Brain microvascular endothelial cell (primary cell): ENCODE measurements around the gene SOHLH1.
"Not testable (repeated sequence)": the region's sequence is repeated elsewhere in the genome, so short reads cannot be mapped to it uniquely, and the experiment has no call there.

Source experiments
- DNase-seq: peaks from one replicate; pipeline ENCODE4 v3.0.0-alpha.2; 2020
- H3K27ac ChIP-seq: fragments of 250-450 bp; sonication (Bioruptor Pico); 2 replicates; pipeline ENCODE4 v1.5.1; 2020; ENCODE audit warnings: mild to moderate bottlenecking, moderate library complexity
- H3K27me3 ChIP-seq: fragments of 250-450 bp; sonication (Bioruptor Pico); replicated peaks from 2 replicates; pipeline ENCODE4 v1.5.1; 2020; ENCODE audit warnings: mild to moderate bottlenecking
- H3K36me3 ChIP-seq: fragments of 250-450 bp; sonication (Bioruptor Pico); replicated peaks from 2 replicates; pipeline ENCODE4 v1.5.1; 2020; ENCODE audit warnings: mild to moderate bottlenecking
- H3K4me3 ChIP-seq: 2 replicates; pipeline ENCODE4 v1.5.1; 2011; ENCODE audit warnings: low read depth, mild to moderate bottlenecking, control low read depth, low read length, moderate library complexity
- CTCF ChIP-seq: IDR thresholded peaks from 2 replicates; pipeline ENCODE4 v1.5.1; 2011; ENCODE audit warnings: low read depth, mild to moderate bottlenecking, moderate library complexity, low read length, control low read depth, inconsistent platforms; ENCODE audit errors: missing control alignments
- in situ Hi-C: cut with HindIII; loops from 2 replicates; pipeline ENCODE4 v1.10.0; 2017; ENCODE audit warnings: low sequenced_read_pairs, low pct_ligation_motif_present

The SOHLH1 gene

GRCh38 chr9:135671591-135672041 is 27.7 kb downstream of the SOHLH1 start:
- no peak for TF ChIP-seq CTCF
- Histone ChIP-seq H3K27me3 (no peaks in the 10 kb centered on the region), H3K27ac (no peak overlapping the region), H3K36me3 (no peaks in the 10 kb centered on the region), H3K4me3 (no peak overlapping the region)
- DNase-seq: no peak
- in situ Hi-C loops: no loop called here

- Histone ChIP-seq H3K27ac (no peak overlapping the region), H3K27me3 (no peaks in the 10 kb centered on the region), H3K4me3 (no peak overlapping the region), H3K36me3 (no peaks in the 10 kb centered on the region)
- no peak for DNase-seq
- TF ChIP-seq CTCF: no peak
- in situ Hi-C loops: no loop called here
Measured at GRCh38 chr9:135670721-135671590, 28.3 kb downstream of the SOHLH1 start.

GRCh38 chr9:135669616-135670285 is 29.5 kb downstream of the SOHLH1 start:
- in situ Hi-C loops: no loop called here
- no peaks in the 10 kb centered on the region for H3K36me3 ChIP-seq
- no peak for TF ChIP-seq CTCF
- H3K27ac ChIP-seq: no peak overlapping the region
- H3K4me3 ChIP-seq: no peak overlapping the region
- DNase-seq: no peak
- H3K27me3 ChIP-seq: no peaks in the 10 kb centered on the region

- DNase-seq, H3K27ac ChIP-seq, in situ Hi-C loops, H3K4me3 ChIP-seq, H3K27me3 ChIP-seq, H3K36me3 ChIP-seq: not testable (repeated sequence)
Measured at GRCh38 chr9:135669018-135669417, 30.3 kb downstream of the SOHLH1 start.

DNA sequence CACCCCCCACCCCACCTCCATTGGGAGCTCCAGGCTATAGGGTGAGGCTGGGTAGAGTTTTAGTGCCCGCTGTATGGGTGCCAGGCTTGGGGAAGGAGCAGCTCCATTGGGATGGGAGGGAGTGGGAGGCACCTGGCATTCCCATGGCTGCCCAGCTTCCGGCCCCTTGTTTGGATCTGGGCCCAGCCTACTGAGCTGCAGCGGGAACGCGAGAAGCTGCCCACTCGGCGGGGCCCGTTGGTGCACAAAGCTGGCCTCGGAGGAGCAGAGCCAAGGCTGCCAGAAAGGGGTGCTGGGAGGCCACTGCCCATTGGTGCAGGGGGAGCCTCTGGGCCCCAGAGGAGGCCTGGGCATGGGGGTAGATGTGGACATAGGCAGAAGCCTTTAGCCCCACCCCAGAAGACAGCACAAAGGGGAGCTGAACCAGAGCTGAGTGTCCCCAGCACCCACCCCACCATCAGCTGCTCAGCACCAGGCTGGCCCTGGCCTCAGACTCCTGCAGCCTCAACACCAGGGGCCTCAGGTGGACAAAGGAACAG is 31.7 kb downstream of the SOHLH1 start:
- in situ Hi-C loops: no loop called here
- DNase-seq: no peak
- Histone ChIP-seq H3K27ac (no peak overlapping the region), H3K36me3 (no peaks in the 10 kb centered on the region), H3K27me3 (no peaks in the 10 kb centered on the region), H3K4me3 (no peak overlapping the region)
- TF ChIP-seq CTCF: no peak
